Duodenal mucosa (tissue), 2 donors: Measurements from ENCODE around the gene BSDC1.
"Not testable (repeated sequence)": the region's sequence is repeated elsewhere in the genome, so short reads cannot be mapped to it uniquely, and the experiment has no call there.

Experiments
- H3K27ac ChIP-seq: one replicate; pipeline ENCODE4 v1.7.0; 2013; ENCODE audit warnings: low read depth, low read length
- H3K27me3 ChIP-seq, 2 donors: one replicate each; pipeline ENCODE4 v1.7.0; 2013; ENCODE audit warnings: low read length in 2 of 2, control low read depth in 1 of 2; ENCODE audit not compliant: insufficient read depth in 2 of 2, control insufficient read depth in 1 of 2
- H3K36me3 ChIP-seq, 2 donors: one replicate each; pipeline ENCODE4 v1.7.0; 2013; ENCODE audit warnings: low read length in 2 of 2, control low read depth in 1 of 2; ENCODE audit not compliant: insufficient read depth in 2 of 2, control insufficient read depth in 1 of 2
- H3K4me1 ChIP-seq, 2 donors: one replicate each; pipeline ENCODE4 v1.7.0; 2013; ENCODE audit warnings: low read length in 2 of 2, control low read depth in 1 of 2; ENCODE audit not compliant: insufficient read depth in 2 of 2, control insufficient read depth in 1 of 2
- H3K4me3 ChIP-seq, 2 donors: one replicate each; pipeline ENCODE4 v1.7.0; 2013; ENCODE audit warnings: low read length in 2 of 2, low read depth in 1 of 2
- H3K9ac ChIP-seq, 2 donors: one replicate each; pipeline ENCODE4 v1.7.0; 2013; ENCODE audit warnings: low read length in 2 of 2, low read depth in 1 of 2
- H3K9me3 ChIP-seq, 2 donors: one replicate each; pipeline ENCODE4 v1.7.0; 2013; ENCODE audit warnings: low read length in 2 of 2, control low read depth in 1 of 2; ENCODE audit not compliant: control insufficient read depth in 1 of 2

BSDC1 gene, protein sequence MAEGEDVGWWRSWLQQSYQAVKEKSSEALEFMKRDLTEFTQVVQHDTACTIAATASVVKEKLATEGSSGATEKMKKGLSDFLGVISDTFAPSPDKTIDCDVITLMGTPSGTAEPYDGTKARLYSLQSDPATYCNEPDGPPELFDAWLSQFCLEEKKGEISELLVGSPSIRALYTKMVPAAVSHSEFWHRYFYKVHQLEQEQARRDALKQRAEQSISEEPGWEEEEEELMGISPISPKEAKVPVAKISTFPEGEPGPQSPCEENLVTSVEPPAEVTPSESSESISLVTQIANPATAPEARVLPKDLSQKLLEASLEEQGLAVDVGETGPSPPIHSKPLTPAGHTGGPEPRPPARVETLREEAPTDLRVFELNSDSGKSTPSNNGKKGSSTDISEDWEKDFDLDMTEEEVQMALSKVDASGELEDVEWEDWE

DNA sequence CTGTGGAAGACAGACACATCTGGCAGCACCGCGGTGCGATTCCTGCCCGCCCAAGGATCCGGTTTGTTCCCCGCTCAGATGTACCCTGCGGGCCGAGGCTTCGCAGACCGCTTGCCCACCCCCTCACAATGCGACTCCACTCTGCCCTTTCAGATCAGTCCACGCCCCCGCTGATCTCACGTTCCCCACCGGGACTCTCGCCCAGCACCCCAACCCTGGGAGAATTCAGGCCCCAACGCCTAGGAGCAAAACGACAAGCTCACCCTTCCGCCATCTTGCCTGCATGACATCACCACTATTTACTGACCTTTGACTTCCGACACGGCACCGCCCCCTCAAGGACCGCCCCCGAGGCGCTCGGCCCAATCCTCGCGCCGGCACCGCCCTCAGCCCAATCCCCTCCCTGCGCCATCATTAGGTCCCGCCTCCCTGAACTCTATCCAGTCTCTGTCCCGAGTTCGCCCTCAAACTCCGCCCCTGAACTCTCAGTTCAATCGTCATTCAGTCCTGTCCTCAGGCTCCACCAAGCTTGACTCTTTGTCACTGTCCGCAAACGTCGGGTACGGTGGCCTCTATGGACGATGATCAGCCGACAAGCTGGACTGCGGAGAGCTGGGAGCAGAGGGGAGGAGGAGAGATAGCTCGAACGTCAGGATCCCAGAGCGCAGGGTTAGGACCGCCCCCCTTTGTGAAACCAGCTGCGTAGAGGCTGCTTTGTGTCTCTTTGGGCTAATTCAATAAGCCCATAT, at the start of gene BSDC1:
TSS of gene BSDC1 (minus strand) at position 301 of the 749 bp plus-strand sequence. CDS start at position 274, 27 bp downstream.
- Histone ChIP-seq H3K9me3 (no peaks in the 10 kb centered on the region), H3K4me1 (peaks cover 16 to 22% of the 10 kb centered on the region in 2 donors), H3K4me3 (peak within 1 kb of the TSS; percentile 96 to 100), H3K27ac (peak within 1 kb of the TSS; percentile 91), H3K36me3 (peaks cover 15 to 25% of the 10 kb centered on the region in 2 donors), H3K9ac (peak within 1 kb of the TSS; percentile 97 to 99), H3K27me3 (no peaks in the 10 kb centered on the region)

DNA sequence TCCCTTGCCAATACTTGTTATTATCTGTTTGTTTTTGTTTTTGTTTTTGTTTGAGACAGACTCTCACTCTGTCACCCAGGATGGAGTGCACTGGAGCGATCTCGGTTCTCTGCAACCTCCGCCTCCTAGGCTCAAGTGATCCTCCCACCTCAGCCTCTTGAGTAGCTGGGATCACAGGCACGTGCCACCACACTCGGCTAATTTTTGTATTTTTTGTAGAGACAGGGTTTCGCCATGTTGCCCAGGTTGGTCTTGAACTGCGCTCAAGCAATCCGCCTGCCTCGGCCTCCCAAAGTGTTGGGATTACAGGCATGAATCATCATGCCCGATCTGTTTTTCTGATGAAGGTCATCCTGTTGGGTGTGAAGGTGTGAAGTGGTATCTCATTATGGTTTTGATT, 47.2 kb upstream of the BSDC1 start:
- not testable (repeated sequence) for H3K4me3 ChIP-seq, H3K4me1 ChIP-seq, H3K27me3 ChIP-seq, H3K9me3 ChIP-seq, H3K9ac ChIP-seq, H3K27ac ChIP-seq, H3K36me3 ChIP-seq

DNA sequence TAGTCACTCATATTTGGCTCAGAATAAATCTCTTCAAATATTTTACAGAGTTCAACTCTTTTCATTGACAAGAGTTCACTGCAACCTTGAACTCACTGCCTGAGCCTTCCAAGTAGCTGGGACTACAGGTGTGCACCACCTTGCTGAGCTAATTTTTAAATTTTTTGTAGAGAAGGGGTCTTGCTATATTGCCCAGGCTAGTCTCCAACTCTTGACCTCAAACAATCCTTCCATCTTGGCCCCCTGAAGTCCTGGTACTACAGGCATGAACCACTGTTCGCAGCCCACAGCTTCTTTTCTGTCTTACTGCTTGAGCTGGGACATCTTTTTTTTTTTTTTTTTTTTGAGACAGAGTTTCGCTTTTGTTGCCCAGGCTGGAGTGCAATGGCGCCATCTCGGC, 44.5 kb upstream of the BSDC1 start:
- H3K9ac ChIP-seq, H3K27me3 ChIP-seq, H3K9me3 ChIP-seq, H3K36me3 ChIP-seq, H3K27ac ChIP-seq, H3K4me3 ChIP-seq, H3K4me1 ChIP-seq: not testable (repeated sequence)

DNA sequence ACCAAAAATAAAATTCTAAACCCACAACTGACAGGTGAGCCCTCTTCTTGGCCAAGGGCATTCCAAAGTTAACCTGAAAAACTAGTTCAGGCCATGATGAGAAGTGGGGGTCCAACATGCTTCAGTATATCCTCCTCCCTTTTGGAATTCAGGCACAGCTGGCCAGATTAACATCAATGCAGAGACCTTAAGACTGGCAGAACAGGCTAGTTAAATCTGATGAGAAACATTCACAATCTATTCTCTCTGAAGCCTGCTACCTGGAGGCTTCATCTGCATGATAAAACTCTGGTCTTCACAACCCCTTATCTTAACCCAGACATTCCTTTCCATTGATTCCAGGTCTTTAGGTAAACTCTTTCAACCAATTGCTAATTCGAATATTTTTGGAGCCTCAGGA, 43.9 kb upstream of the BSDC1 start:
- Histone ChIP-seq H3K4me3 (no peak overlapping the region), H3K36me3 (no peaks in the 10 kb centered on the region), H3K4me1 (no peaks in the 10 kb centered on the region), H3K9me3 (no peaks in the 10 kb centered on the region), H3K27ac (no peak overlapping the region), H3K27me3 (no peaks in the 10 kb centered on the region), H3K9ac (no peak overlapping the region)

DNA sequence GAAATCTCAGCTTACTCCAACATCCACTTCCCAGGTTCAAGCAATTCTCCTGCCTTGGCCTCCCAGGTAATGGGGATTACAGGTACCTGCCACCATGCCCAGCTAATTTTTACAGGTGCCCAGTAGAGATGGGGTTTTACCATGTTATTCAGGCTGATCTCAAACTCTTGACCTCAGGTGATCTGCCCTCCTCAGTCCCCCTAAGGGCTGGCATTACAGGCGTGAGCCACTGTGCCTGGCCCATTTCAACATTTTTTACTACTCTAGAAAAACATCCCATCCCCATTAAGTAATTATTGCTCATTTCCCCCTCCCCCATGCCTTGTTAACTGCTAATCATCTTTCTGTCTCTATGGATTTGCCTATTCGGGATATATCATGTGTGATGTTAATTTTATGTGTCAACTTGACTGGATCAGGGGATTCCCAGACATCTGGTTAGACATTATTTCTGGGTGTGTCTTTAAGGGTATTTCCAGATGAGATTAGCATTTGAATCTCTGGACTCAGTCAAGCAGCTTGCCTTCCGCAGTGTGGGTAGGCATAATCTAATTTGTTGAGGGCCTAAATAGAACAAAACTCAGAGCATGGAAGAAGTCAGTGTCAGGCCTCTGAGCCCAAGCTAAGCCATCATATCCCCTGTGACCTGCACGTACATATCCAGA, 37.6 kb upstream of the BSDC1 start:
- no peak overlapping the region for H3K27ac ChIP-seq
- H3K36me3 ChIP-seq = no peaks in the 10 kb centered on the region
- no peaks in the 10 kb centered on the region for H3K4me1 ChIP-seq
- no peak overlapping the region for H3K9ac ChIP-seq
- no peak overlapping the region for H3K4me3 ChIP-seq
- H3K9me3 ChIP-seq = no peaks in the 10 kb centered on the region
- peaks cover 6 to 21% of the 10 kb centered on the region in 2 donors for H3K27me3 ChIP-seq

DNA sequence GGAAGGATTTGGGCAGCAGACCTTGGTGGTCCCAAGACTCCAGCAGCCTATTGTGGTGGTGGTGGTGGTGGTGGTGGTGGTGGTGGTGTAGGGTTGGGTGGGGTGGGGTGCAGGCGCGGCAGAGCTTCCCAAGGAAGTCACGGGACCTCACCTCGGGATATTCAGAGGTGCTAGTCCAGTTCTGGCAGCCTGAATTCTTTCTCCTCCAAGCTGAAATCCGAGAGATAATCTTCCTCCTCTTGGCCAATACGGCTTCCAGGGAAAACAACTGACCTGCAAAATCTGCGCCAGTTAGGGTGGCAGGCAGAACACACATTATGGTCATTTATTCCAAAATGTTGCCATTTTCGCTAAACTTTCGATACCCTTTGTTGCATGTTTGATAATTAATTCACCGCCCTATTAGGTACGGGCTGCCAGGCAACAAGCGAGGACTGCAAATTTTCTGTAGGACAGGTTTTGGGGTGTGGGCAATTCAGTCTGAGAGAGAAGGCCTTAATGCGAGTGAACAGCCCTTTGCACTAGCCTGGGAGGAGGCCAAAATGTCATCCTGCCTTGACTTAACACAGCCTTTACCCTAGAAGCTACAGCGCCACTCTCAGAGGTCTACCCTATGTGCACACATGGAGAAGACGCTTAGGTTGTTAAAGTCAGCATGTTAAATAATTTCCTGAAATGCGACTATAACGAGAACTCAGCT, 33.2 kb upstream of the BSDC1 start:
- no peaks in the 10 kb centered on the region for H3K9me3 ChIP-seq
- H3K27ac ChIP-seq = no peak overlapping the region
- no peak overlapping the region for H3K4me3 ChIP-seq
- peaks cover 18 to 35% of the 10 kb centered on the region in 2 donors for H3K27me3 ChIP-seq
- no peaks in the 10 kb centered on the region for H3K36me3 ChIP-seq
- no peaks in the 10 kb centered on the region for H3K4me1 ChIP-seq
- H3K9ac ChIP-seq = no peak overlapping the region

DNA sequence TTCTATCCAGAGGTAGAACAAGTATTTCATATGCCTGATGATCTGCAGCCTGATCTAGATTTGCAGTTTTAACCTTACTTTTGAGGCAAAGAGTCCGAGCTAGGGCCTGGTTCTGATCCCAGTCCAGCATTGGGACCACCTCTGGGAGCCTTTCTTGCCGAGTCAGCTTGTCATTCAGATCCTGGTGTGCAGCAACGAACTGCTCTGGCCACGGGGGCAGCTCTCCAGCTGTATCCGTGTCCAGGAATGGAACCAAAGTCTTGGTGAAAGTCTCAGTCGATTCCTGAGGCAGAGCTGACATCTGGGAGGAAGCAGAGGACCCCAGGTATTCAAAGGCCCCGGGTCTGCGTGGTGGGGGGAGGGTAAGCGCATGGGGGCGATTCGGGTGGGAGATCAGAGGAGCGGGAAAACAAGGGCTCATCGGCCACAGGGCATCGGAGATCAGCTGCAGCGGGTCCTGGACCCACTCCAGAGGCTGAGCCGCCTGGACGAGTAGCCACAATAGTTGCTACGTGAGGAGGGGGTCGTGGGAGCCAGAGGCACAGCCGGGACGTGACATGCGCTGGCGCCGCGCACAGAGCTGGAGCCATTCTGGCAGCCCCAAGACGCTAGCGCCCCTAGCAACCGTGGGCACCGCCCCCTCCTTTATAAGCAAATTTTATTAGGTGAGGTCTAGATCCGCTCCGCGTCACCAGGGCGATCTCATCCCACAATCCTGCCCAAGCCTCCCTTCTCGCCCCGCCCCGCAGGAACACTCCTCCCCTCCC, 32.4 kb upstream of the BSDC1 start:
- Histone ChIP-seq H3K4me3 (no peak overlapping the region), H3K36me3 (no peaks in the 10 kb centered on the region), H3K4me1 (no peaks in the 10 kb centered on the region), H3K9me3 (no peaks in the 10 kb centered on the region), H3K9ac (no peak overlapping the region), H3K27me3 (peaks cover 18 to 35% of the 10 kb centered on the region in 2 donors), H3K27ac (no peak overlapping the region)

DNA sequence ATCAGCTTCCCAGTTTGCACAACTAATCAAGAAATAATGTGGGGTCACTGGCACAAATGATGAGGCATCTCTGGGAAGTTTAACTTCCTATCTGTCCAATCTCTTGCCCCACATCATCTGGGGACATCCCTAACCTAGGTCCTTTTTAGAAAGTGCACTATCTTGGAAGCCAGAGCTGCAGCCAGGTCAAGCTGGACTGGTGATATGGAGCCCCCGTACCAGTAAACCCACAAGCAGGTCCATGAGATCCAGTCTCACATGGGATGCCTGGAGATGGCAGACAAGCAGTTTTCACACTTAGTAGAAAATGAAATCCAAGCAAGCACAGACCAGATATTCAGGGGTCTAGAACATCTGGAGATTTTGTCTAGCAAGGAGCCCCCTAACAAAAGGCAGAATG, 27.5 kb upstream of the BSDC1 start:
- peaks cover 12 to 13% of the 10 kb centered on the region in 2 donors for H3K27me3 ChIP-seq
- H3K4me1 ChIP-seq = no peaks in the 10 kb centered on the region
- H3K9ac ChIP-seq = no peak overlapping the region
- H3K27ac ChIP-seq = no peak overlapping the region
- no peak overlapping the region for H3K4me3 ChIP-seq
- no peaks in the 10 kb centered on the region for H3K36me3 ChIP-seq
- H3K9me3 ChIP-seq = peaks cover 0 to 7% of the 10 kb centered on the region in 2 donors

DNA sequence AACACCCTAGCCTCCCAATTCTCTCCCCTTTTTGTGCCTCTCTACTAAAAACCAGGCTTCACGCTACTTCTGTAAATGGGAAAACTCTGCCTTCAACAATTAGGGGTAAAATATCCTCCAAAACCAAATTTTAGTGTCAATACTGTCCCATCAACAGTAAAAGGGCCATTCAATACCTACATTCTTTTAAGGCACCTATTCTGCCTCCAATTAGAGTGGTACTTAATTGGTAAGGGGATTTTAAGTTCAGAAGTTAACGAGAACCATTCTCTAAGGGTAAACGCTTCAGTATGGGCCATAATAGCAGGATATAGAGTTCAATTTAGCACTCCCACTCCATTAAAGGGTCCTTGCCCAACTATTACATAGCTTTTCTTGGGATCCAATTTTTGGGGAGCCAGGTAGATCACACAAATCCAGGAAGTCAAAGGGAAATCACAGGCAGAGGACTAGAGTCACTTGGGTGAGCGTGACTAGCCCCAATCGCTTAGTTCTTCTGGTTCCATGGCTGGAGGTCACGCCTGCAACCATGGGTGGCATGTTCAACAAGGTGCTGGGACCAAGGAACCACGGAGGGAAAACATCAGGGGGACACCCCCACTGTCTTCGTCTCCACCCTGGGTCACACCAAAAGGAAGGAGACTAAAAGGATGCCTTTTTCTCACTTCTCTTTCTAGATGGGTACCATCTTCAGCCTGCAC, 20.1 kb upstream of the BSDC1 start:
- no peaks in the 10 kb centered on the region for H3K36me3 ChIP-seq

More for the DNA sequence above, 20.1 kb upstream of the BSDC1 start:
- Histone ChIP-seq H3K27me3 (no peaks in the 10 kb centered on the region), H3K9me3 (peaks cover 0 to 15% of the 10 kb centered on the region in 2 donors), H3K9ac (no peak overlapping the region), H3K4me1 (peaks cover 0 to 3% of the 10 kb centered on the region in 2 donors), H3K27ac (no peak overlapping the region), H3K4me3 (no peak overlapping the region)
